GM03348 (cell line): ENCODE data around the gene SLC25A21.
A peak's percentile ranks its signal among the peaks of the same experiment; 100 is the strongest.
"Not testable (repeated sequence)": the region's sequence is repeated elsewhere in the genome, so short reads cannot be mapped to it uniquely, and the experiment has no call there.

Experiments
- DNase-seq: peaks from one replicate; pipeline ENCODE4 v3.0.0; 2012; ENCODE audit warnings: low spot score

Gene SLC25A21

DNA sequence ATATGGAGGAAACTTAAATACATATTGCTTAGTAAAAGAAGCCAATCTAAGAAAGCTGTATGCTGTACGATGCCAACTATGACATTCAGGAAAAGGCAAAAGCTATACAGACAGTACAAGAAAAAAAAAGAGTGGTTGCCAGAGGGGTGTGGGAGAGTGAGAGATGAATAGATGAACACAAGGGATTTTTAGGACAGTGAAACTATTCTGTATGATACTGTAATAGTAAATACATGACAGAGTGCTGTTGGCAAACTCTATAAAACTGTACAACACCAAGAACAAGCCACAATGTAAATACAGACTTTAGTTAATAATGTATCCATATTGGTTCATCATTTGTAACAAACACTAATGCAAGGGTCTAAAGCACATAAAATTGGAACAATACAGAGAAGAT is 14.5 kb upstream of the SLC25A21 start:
- DNase-seq = no peak

DNA sequence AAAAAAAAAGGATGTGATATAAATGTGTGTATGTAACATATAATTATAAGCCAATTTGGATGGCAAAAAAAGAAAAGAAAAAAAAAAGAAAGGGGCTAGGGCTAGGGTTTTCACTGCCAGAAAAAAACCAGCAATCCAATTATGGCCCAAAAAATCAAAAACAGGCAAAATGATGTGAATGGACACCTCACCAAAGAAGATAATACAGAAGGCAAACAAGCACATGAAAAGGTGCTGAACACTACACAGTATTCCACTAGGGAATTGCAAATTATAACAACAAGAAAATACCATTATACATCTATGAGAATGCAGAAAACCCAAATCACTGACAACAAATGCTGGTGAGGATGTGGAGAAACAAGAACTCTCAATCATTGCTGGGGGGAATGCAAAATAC is 13.3 kb upstream of the SLC25A21 start:
- no peak for DNase-seq

- not testable (repeated sequence) for DNase-seq
These were observed 12.1 kb upstream of the SLC25A21 start for GRCh38 chr14:37184520-37184919.

GRCh38 chr14:37181441-37181840 is 9.0 kb upstream of the SLC25A21 start:
- DNase-seq = no peak

GRCh38 chr14:37180886-37181285 is 8.5 kb upstream of the SLC25A21 start:
- not testable (repeated sequence) for DNase-seq

- peak; percentile 11 for DNase-seq
These were observed 7.6 kb upstream of the SLC25A21 start for GRCh38 chr14:37179896-37180502.

GRCh38 chr14:37172936-37173614 is 669 bp upstream of the SLC25A21 start:
- DNase-seq = no peak

DNA sequence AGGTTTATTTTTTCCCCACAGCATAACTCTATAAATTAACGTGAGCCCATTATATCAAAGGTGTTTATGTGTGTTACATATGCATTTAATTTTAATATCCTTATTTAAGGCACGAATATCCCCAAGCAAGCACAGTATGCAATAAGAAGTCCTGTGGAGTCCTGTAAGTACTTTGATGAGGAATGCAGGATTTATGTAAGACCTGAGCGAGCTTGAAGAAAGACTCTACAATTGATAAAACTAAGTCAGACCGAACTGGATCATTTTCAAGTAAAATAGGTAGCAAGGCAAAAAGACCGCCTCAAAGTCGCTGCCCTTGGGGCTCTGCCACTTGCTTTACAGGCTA is 755 bp downstream of the SLC25A21 start:
- no peak for DNase-seq

DNA sequence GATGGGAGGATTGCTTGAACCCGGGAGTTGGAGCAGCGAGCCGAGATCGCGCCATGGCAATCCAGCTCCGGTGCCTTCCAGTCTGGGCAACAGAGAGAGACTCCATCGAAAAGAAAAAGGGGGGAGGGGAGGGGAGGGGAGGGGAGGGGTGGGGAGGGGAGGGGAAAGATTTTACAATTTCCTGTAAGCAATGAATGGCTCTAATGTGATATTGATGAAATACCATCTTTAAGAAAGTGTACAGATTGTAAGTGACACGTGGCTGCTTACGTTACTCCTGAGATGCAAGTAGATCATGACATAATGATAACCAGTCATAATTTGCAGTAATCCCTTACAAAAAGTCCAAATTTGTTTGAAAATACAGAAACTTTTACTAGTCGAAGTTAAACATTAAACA is 1.4 kb downstream of the SLC25A21 start:
- DNase-seq = no peak

DNA sequence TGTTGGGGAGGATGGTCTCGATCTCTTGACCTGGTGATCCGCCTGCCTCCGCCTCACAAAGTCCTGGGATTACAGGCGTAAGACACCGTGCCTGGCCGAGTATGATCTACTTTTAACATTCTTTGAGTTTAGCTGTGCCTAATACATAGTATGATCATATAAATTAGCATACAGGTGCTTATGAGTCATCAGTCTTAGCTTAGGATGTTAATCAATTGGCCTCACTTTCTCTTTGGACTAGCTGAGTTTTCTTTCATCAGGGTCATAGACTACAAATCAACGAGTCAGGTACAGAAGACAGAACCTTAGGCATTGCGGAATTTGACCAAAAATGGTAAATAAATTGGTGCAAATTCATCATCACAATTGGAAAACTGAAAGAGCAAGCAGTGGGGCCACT is 2.2 kb downstream of the SLC25A21 start:
- no peak for DNase-seq

GRCh38 chr14:37168721-37169120 is 3.7 kb downstream of the SLC25A21 start:
- no peak for DNase-seq

- DNase-seq = no peak
These were observed 5.0 kb downstream of the SLC25A21 start for GRCh38 chr14:37167151-37168047.

DNA sequence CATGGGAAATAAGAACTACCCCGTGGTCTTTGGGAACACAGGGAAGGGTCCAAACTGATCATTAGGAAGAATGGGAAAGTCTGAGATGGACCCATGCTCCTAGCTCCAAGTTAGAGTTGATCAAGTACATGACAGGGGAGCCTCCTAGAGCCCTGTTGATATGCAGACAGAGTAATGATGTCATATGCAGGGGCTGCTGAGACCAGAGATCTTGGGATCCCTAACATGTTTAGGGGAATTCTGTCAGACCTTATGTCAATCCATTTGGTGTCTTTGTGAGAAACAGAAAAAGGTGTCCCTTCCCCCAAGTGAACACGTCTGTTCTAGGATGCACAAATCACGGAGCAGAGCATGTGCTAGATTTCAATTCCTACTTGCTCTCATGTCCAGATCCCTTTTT is 6.6 kb downstream of the SLC25A21 start:
- no peak for DNase-seq

GRCh38 chr14:37162307-37162706 is 10.1 kb downstream of the SLC25A21 start:
- not testable (repeated sequence) for DNase-seq

DNA sequence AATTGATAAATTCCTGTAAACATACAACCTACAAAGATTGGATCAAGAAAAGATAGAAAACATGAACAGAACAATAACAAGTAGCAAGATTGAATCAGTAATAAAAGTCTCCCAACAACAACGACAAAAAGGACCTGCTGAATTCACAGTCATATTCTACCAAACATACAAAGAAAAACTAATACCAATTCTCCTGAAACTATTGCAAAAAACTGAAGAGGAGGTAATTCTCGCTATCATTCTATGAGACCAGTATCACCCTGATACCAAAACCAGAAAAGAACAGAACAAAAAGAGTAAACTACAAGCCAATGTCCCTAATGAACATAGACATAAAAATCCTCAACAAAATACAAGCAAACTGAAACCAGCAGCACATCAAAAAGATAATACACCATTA is 14.4 kb downstream of the SLC25A21 start:
- DNase-seq = no peak

GRCh38 chr14:37153483-37153882 is 18.9 kb downstream of the SLC25A21 start:
- DNase-seq = no peak

- DNase-seq = no peak
These were observed 19.4 kb downstream of the SLC25A21 start for GRCh38 chr14:37153005-37153404.

GRCh38 chr14:37150414-37150813 is 22.0 kb downstream of the SLC25A21 start:
- DNase-seq = peak; percentile 60

- DNase-seq = peak; percentile 20
These were observed 25.0 kb downstream of the SLC25A21 start for GRCh38 chr14:37147310-37147880.

GRCh38 chr14:37146438-37146837 is 26.0 kb downstream of the SLC25A21 start:
- not testable (repeated sequence) for DNase-seq

DNA sequence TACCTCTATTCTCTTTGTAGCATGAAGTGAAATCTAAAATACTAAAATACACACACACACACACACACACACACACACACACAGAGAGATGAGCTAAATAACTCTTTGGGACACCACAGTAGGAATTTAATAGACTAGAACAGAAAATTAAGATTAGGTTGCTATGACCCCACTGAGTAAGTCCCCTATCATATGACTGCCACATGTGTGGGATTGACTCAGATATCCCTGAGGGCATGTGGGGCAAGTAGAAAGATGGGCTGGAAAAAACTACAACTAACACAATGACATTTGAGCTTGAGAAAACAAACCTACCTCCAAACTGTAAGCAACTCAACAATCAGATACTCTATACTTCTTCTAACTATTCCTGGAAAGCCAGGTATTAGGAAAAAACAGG is 27.0 kb downstream of the SLC25A21 start:
- no peak for DNase-seq

DNA sequence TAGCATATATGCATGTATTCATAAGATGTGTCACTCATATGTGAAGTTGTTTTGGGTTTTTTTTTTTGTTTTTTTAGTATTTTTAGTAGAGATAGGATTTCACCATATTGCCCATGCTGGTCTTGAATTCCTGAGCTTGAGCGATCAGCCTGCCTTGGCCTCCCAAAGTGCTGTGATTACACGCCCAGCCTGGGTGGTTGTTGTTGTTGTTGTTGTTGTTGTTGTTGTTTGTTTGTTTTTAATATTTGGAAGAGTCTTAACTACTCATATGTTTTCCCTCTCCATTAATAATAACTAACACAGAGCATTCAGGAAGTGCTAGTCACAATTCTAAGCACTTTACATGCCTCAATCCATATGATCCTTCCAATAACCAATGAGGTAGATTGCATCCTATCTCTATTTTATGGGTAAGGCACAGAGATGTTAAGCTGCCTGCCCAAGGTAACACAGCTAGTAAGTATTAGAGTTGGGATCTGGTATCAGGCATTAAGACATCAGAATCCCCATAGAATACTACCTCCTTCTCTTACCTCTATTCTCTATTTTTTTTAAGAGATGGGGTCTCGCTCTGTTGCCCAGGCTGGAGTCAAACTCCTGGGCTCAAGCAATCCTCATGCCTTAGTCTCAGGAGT is 27.6 kb downstream of the SLC25A21 start:
- no peak for DNase-seq
